HG02642 (cell line): ENCODE measurements around the gene TXNDC11.

Experiments used
- ATAC-seq: cut with Tn5 transposase; IDR thresholded peaks from one replicate; pipeline ENCODE4 v1.9.1; 2021; ENCODE audit warnings: mild to moderate bottlenecking; ENCODE audit not compliant: unreplicated experiment, poor library complexity

TXNDC11 gene

DNA sequence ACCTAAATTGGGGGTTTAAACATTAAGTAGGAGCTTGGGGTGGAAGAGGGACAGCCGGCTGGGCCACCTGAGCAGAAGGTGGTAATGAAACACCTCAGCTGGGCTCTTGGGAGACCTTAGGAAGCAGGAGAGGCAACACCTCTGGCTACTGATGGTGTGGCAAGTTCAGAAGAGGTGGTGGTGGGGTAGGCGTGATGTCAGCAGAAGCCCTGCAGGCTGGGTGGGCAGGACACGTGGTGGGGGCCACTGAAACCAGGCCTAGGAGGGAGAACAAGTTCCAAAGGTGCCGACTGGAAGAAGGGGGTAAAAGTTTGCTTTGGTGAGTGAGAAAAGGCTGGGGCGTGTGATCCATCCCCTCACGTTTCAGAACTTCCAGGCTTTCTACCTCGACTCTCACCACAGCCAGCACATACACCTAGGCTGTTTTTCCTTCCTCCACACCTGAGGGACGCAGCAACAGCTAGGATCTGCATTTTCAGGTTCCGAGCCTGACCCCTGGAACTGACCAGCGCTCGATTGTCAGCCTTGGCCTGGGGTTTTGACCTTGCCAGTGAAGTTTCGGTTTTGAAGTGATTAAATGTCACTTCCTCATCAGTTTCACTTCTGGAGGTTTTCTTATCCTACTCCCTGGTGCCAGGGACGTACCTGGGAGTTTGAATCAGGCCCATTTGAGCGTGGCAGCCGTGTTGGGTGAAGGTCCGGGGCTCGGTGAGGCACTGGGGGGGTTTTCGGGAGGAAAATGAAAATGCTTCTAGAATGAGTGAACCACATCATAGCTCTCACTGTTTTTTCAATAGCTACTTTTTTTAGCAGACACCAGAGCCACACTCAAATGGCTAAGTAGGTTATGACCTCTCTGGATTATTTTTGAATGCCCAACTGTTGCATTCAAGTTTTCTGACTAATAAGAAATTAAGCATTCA, 64.4 kb downstream of the TXNDC11 start:
- no peak for ATAC-seq

DNA sequence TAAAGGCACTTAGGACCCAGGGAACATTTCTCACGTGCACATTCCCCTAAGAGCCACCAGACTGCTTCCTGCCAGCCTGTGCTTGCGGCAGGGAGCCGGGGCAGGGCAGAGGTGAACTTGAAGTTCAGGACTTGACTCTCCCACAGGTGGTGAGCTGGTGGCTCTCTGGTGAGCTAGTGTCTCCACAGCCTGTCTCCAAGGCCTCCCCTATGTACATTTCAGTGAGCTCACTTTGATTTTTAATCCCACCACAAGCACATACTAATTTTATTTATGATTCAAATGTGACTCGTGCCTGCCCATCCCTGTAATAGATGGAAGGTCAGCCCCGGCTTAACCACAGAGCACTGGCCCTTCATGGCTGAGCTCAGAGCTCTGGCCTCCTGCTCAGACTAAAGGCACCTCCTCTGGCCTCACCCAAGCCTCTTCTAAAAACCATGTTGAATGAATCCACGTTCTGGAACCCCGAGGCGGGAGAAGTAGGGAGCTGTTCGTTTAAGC, 65.2 kb downstream of the TXNDC11 start:
- ATAC-seq: no peak

DNA sequence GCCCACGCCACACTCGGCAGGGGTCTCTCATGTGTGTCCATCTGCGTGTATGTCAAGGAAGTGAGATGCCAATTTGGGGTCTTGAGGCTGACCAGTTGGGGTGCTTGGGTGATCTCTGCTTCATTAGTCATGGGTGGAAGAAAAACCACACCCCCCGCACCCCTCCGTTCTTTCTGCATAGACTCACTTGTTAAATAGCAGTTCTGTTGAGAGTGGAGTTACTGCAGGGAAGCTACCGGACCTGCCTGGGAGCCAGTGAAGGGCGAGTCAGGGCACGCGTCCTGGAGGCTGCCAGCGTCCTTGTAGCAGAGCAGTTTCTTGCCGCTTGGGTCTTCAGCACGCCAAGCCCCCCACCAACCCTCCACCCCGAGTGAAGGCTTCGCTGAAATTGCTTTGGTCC, 65.9 kb downstream of the TXNDC11 start:
- ATAC-seq: no peak

DNA sequence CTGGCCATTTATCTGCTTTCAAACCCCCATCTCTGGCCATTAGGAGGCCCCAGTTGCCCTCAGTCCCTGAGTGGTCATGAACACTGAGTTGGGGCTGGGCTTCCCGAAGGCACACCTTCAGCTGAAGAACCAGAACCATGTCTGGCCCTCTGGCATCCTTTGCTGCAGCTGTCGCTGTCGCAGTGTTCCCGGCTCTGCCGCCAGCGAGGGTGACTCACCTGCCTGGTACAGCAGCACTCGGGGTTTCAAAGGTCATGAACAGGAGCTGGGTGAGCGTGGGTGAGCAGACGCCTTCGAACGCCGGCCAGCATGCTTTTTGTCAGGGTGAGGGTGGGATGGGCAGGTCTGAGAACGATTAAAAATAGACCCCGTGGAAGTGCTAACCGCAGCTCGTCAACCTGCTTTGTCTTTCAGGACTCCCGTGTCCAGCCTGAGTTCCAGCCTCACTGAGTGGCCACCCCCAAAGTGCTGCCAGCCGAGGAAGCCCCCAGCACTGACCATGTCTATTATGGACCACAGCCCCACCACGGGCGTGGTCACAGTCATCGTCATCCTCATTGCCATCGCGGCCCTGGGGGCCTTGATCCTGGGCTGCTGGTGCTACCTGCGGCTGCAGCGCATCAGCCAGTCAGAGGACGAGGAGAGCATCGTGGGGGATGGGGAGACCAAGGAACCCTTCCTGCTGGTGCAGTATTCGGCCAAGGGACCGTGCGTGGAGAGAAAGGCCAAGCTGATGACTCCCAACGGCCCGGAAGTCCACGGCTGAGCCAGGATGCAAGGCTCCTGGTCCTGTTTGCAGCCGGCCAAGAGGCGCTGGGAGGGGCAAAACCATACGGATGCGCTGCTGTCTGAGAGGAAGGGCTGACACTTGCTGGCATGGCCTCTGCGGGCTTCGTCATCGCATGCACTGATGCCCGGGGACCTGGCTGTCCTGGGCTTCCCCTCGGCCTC, 66.8 kb downstream of the TXNDC11 start:
- no peak for ATAC-seq

DNA sequence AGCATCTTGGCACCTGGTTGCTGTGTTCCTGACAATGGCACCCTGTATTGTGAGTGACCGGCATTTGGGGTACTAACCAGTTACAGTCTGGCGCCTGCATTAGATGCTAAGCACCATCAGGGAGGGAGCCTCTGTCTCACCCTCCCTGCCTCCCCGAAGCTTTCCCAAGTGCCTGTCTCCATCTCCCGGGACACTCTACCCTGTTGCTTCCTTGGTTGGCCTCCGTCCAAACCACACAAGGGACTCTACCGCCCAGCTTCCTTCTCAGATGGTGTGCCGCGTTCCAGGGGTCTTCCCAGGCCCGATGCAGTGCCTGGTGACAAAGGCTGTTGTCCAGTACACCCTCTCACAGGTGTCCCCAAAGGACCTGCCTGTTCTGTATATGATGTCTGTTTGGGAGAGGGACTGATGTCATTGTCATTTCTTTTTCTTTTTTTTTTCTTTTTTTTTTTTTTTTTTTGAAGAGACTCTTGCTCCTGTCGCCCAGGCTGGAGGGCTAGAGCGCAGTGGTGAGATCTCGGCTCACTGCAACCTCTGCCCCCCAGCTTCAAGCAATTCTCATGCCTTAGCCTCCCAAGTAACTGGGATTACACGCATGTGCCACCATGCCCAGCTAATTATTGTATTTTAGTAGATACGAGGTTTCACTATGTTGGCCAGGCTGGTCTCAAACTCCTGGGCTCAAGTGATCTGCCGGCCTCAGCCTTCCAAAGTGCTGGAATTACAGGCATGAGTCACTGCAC, 67.7 kb downstream of the TXNDC11 start:
- no peak for ATAC-seq

DNA sequence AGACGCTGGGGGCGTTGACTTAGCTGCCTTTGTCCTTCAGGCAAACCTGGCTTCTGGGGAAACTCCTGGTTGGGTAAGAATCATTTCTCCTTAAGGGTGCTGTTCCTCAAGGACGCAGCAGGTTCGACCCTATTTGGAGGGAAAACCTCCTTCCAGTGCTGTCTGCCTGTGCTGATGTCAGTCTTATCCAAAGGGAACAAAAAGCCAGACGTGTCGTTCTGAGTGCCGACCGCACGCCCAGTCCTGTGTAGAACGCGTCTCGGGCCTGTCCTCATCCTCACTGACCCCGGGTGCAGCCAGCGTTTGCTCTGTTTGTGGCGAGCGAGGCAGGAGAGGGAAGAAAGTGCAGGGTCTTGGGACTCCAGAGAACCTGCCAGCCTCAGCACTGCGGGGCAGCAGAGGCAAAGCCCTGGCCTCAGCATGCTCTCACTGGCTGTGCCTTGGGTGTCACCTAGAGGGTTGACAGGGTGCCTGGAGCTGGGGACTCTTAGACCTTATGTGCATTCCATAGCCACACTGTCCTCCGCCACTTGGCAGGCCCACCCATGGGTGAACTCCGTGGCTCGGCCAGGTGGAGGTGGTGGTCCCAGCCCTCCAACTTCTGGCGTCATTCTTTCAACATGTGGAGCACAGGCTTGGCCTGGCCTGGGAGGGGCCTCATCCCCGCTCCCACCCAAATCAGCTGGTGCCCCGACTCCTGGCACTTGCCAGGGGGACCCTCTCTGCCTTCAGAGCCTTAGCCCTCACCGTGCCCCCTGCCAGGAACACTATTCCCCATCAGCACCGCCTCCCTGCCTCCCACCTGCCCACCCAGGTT, 68.4 kb downstream of the TXNDC11 start:
- no peak for ATAC-seq

DNA sequence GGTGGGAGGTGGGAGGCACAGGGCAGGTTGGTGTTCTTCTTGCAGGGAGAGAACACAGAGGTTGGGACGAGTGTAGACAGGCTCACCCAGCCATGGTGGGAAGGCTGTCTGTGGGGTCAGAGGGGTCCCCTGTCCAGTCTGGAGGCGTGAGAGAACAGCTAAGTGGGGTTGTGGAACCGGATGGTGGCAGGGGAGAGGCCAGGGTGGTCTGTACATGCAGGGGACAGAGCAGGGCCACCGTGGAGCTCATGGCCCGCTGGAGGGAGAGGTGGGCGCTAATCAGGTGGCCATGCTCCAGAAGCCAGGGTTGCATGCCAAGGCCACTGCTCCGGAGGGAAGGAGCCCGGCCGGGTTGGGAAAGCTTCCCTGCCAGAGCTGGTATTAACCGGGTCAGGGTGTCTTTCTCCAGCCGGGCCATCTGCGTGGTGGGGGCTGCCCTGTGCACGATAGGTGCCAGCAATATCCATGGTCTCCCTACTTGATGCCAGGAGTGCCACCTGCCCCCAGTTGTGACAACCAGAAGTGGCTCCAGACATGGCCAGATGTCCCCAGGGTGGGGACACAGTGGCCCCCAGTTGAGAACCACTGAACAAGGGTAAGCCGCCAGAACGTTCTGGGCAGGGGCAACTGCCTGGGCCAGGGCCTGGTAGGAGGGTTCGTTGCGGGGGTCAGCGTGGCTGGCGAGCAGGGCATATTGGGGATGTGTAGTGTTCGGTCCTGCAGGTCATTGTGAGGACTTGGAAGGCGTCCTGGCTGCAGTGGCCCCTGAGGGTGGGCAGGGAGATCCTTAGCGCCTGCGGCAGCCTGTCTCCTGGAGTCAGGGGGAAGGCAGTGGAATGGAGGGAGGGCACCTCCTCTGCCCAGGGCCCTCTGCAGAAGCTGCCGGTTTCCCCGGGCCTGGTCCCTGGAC, 69.3 kb downstream of the TXNDC11 start:
- ATAC-seq: no peak

DNA sequence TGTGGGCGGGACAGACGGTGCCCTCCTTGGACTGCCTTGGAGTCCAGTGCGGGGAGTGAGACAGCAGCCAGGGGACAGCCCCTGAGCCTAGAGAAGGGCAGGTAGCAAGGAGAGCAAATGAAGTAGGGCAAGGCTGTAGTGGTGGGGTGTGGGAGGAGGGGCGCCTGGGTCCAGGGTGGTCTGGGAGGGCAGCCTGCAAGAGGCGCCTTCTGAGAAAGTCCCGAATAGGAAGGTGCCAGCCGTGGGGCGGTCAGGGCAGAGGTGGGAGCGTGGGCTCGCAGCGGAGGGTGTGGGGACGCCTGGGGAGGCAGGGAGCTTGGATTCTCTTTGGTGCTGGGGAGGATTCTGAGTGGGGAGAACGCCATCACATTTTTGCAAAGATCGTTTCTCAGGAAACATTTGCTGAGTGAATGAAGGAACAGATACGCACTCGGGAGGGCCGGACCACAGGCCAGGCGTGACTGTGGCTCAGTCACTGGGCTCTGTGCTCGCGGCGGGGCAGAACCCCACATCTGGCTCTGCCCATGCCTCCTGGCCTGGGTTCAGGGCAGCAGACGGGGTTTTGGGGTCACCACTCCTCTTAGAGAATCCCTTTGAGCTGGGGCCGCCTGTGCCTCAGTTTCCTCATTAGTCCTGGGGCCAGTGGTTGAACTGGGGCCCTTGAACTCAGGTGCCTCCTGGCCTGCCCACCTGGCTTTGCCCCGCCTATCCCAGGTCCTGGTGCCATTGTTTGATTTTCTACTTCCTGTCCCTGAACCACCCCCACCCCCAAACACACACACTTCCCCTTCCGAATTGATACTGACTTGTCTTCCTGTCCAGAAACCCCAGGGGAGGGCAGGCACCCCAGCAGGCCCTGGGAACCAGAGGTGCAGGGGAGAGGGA, 70.2 kb downstream of the TXNDC11 start:
- no peak for ATAC-seq

DNA sequence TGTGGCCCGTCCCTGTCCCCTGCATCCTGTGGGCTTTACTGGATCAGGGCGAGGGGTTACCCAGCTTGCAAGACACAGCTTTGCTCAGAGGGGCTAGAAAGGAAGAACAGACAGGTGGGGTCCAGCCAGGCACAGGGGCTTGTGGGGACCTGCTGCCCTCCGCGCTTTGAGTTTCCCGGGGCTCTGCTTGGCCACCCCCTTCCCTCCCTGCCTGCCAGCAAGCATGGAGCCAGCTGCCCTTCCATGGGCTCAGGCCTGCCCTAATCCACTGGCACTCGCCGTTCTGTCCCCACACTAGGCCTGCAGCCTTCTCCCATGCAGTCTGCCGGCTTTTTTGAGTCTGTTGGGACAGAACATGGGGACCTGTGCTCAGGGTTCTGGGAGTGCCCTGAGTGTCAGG, 71.0 kb downstream of the TXNDC11 start:
- ATAC-seq: no peak

DNA sequence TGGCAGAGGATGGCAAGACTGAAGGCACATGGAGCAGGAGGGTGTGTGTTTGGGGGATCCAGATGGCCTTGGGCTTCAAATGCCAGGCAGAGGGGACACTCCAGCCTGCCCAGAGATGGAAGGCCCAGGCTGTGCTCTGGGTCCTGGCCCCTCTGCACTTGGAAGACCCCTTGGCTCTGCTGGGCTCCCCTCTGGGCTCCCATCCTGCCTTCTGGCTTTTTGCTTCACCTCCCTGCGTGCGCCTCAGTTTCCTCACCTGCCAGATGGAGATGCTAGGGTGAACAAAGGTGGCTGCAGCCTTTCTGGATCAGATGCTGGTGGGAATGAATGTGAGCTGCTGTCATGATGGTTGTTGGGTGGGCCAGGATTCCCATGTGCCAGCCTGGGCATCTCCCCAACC, 71.4 kb downstream of the TXNDC11 start:
- no peak for ATAC-seq

DNA sequence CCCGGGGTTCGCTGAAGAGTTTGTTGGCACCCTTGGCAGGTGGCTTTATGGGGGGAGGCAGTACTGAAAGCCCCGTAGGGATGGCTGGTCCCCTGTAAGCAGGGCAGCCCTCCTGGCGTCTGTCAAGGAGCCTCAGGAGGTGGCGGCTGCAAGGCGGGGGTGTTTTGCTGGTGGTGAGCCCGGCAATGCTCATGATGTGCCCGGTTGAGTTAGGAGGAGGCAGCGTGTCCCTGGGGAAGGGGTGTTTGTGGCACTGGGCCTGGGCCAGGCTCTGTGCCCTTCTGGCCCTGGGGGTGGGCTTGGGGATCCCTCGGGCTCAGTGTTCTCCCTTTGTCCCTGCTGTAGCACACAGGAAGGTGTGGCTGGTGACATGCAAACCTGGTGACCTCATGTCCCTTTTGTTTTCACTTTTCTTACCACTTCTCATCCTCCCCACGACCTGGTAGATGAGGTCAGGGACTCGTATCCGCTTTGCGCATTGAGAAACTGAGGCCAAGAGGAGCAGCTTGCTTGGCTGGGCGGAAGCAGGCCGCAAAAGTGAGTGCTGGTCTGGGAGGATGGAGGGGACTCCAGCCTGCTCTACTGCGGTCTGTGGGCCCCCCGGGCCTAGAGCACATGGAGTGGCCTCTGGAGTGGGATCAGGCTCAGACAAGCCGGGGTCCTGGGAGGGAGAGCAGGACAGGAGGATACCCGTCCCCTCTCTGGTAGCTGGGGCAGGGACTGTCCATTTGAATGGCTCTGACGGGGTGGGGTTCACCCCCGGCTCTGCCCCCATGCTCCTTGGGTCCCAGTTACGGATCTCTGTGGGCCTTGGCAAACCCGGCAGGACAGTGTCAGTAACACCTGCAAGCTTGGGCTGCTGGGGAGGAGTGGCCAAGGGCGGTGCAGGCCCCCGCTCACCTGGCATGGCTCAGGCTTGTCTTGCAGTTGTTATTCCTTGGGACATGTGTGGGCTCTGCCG, 72.2 kb downstream of the TXNDC11 start:
- no peak for ATAC-seq

DNA sequence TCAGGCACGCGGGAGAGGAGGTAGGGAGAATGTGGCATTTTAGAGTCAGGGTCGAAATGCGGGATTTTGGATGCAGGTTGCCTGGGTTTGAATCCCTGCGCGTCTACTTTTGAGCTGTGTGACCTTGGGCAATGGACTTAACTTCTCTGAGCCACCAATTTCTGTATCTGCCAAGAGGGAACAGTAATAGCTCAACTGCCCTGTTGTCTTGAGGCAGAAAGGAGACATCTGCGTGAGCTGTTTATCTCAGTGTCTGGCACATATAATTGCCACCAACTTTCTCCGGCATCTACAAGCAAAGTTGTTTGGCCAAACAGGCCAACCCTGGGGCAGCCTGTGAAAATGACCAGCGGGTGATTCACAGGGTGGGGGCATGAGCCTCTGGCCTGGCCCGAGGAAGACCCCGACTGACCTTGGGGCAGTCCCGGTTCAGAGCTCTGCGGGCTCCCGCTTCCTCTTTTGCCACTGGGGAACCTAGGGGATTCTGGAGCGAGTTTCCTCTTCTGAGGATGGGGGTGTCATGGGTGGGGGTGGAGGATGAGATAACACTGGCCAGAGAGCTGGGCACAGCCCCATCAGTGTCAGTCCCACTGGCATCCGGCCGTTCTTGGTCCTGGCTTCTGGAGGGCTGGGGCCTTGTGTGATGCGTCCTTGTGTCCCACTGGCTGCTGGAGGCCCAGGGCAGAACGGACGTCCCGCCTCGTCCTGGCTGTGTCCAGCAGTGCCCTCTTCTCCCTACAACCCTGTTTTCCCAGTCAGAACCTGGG, 73.1 kb downstream of the TXNDC11 start:
- ATAC-seq: no peak

DNA sequence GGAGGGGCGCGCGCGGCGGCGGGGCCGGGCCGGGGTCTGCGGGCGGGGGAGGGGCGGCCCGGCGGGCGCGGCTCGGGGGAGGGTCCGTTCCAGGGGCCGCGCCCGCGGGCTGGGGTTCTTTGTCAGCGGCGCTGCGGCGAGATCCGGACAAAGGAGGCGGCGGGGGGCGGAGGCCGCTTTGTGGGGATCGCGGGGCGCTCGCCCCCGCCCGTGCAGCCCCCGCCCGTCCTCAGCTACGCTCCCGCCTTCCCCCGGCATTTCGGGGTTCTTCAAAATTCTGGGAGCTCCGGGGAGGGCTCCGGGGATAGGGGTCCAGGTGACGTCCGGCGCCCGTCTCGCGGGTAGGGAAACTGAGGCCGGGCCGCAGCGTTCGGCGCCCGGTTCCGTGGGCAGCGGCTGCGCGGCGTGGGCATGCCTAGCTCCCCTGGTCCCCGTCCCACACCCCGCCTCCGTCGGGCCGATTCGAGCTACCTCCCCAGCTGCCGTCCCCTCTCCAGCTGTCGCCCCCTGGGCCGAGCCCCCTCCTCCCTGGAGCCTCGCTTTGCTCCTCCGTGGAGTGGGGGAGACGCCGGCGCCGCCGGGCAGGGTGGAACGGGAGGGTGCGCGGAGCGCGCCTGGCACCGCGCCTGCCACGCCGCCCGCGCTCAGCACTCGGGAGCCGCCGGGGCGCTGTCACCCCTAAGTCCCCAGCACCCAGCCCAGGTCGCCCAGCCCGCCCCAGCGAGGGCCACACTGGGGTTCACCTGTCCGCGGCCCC, 73.9 kb downstream of the TXNDC11 start:
- no peak for ATAC-seq

DNA sequence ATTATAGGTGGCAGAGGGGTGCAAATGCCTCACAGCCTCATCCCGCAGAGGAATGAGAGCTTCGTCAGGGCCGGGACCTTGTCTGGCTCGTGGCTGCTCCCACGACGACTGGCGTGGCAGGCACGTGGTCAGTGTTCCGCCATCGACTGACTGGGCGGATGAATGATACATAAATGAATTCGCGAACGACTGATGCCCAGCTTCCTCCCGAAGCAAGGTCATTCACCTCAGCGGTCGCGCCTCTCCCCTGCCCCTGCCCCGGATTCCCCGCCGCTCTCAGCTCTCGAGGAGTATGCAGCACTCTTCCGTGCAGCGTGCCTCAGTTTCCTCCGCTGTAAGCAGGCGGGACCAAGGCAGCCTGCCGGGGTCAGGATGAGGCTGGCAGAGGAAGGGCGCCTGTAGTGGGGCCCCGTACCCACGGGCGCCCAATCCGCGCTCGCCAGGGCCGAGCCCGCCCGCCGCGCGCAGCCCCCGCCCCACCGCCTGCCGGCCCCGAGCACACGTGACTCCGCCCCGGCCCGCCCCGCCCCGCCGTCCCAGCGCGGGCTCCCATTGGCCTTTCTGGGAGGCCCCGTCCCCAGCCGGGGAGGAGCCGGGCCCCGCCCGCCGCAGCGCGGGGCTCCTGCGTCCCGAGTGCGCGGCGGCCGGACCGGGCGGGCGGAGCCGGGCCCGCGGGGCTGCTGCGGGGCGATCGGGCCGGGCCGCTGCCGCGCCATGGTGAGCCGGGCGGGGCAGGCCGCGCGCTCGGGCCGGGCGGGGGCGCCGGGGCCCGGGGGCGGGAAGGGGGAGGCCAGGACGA, 74.6 kb downstream of the TXNDC11 start, which contains the start of gene SNN:
SNN (plus strand) TSS at position 632 of the 799 bp plus-strand sequence. CDS start 7,605 bp downstream, outside the sequence.
- ATAC-seq: peak; percentile 70
